ENCODE measurements around the gene TSPAN4. TPM values are rescaled to one million over a fixed set of nuclear protein-coding genes. Genes with fewer than 3 reads are reported as not detected.

The TSPAN4 gene
- total and polyA plus RNA-seq, 2 donors (not counting 1 experiment from before 2014, with no cell fraction given): 102 to 191 TPM

DNA sequence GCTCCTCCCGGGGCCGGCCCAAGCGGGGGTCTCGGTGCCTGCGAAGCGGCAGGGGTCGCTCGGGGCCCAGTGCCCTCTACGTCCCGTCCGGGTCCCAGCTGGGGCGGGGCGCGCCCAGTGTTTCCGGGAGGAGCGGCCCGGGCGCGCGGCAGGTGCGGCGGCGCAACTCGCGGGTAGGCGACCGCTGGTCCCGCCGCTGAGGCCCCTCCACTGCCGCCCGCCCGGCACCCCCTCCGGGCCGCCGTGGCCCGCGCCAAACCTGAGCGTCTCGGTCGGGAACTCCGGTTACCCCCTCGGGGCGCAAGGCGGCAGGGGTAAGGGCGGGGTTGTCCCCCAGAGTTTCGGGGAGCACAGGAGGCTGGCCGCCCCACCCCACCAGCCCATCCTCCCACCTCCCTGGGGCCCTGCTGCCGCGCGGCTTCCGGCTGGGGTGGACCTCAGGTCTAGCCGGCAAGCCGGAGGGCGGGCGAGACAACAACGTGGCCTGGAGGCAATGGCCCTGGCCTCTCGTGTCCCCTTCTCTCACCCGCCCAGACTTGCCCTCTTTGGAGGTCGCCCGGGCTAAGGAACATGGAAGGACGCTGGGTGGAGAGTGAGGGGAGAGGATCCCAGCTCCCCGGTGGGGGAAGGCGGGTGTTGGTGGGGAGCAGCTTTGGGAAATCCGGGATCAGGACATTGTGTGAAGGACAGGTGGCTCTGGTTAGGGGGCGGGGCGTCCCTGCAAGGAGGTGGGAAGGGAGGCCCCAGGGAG, 15.3 kb upstream of the TSPAN4 start:
- H3K4me3 ChIP-seq (replicated peaks in 1 of 4; ENCODE audit: control extremely low read depth in 1 of 4, insufficient read depth in 1 of 4, low read depth in 3 of 4, low read length in 4 of 4): peak overlapping the region in 2 of 4 experiments; percentile 19 to 45
- no peaks in the 10 kb centered on the region for H3K79me2 ChIP-seq (ENCODE audit: control insufficient read depth, insufficient read depth, low read length)
- no peaks in the 10 kb centered on the region for H4K20me1 ChIP-seq (ENCODE audit: control insufficient read depth, extremely low read depth, insufficient read depth, low read length)
- peaks cover 24% of the 10 kb centered on the region for H3K4me1 ChIP-seq (ENCODE audit: control insufficient read depth, extremely low read depth, insufficient read depth, low read length)
- no peak overlapping the region for H2AFZ ChIP-seq (ENCODE audit: low read length)
- no peak overlapping the region for H3K27ac ChIP-seq (ENCODE audit: insufficient read depth, low read length)
- no peak for DNase-seq (ENCODE audit: low read depth in 2 of 2)
- H3K36me3 ChIP-seq (ENCODE audit: control insufficient read depth, insufficient read depth, low read length): peaks cover 10% of the 10 kb centered on the region
- no peaks in the 10 kb centered on the region for H3K27me3 ChIP-seq (ENCODE audit: control insufficient read depth, insufficient read depth, low read length)
- no peak overlapping the region for H3K9ac ChIP-seq (ENCODE audit: insufficient read depth, low read length)
- H3K4me2 ChIP-seq (ENCODE audit: extremely low read depth, insufficient read depth, low read length): peak overlapping the region; percentile 68
- no peak for TF ChIP-seq EZH2 (IDR thresholded peaks at IDR 0.05; ENCODE audit: low read length, missing control alignments)
- TF ChIP-seq, protein P1, sequence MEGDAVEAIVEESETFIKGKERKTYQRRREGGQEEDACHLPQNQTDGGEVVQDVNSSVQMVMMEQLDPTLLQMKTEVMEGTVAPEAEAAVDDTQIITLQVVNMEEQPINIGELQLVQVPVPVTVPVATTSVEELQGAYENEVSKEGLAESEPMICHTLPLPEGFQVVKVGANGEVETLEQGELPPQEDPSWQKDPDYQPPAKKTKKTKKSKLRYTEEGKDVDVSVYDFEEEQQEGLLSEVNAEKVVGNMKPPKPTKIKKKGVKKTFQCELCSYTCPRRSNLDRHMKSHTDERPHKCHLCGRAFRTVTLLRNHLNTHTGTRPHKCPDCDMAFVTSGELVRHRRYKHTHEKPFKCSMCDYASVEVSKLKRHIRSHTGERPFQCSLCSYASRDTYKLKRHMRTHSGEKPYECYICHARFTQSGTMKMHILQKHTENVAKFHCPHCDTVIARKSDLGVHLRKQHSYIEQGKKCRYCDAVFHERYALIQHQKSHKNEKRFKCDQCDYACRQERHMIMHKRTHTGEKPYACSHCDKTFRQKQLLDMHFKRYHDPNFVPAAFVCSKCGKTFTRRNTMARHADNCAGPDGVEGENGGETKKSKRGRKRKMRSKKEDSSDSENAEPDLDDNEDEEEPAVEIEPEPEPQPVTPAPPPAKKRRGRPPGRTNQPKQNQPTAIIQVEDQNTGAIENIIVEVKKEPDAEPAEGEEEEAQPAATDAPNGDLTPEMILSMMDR (conservative IDR thresholded peaks at IDR 0.05 in 1 of 2, IDR thresholded peaks at IDR 0.05 in 1 of 2; ENCODE audit: low read depth in 1 of 2, low read length in 2 of 2): no peak
- H3K9me3 ChIP-seq (ENCODE audit: control insufficient read depth, insufficient read depth, low read depth, low read length): no peaks in the 10 kb centered on the region

DNA sequence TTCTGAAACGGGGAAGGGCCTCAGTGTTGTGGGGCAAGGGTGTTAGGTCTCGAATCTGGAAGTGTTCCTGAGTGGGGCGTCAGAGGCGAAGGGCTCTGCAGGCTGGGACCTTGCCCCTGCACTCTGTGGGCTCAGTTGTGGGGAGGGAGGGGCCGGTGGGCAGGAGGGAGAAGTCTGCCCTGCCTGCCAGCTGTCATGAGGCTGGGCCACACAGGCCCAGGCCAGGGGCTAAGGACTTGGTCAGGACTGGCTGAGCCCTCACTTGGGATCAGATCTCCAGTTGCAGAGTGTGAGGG, 14.8 kb upstream of the TSPAN4 start, which contains the start of gene CRACR2B:
Gene CRACR2B (plus strand): TSS at position 23 of the 296 bp plus-strand sequence. CDS start 689 bp downstream, outside the sequence.
- Histone ChIP-seq H4K20me1 (ENCODE audit: control insufficient read depth, extremely low read depth, insufficient read depth, low read length) (no peaks in the 10 kb centered on the region), H3K9ac (ENCODE audit: insufficient read depth, low read length) (peak within 1 kb of the TSS; percentile 16), H3K9me3 (ENCODE audit: control insufficient read depth, insufficient read depth, low read depth, low read length) (no peaks in the 10 kb centered on the region), H3K4me2 (ENCODE audit: extremely low read depth, insufficient read depth, low read length) (peak within 1 kb of the TSS; percentile 68), H3K27ac (ENCODE audit: insufficient read depth, low read length) (no peak within 1 kb of the TSS), H3K4me1 (ENCODE audit: control insufficient read depth, extremely low read depth, insufficient read depth, low read length) (peaks cover 27% of the 10 kb centered on the region), H3K79me2 (ENCODE audit: control insufficient read depth, insufficient read depth, low read length) (no peaks in the 10 kb centered on the region), H3K27me3 (ENCODE audit: control insufficient read depth, insufficient read depth, low read length) (no peaks in the 10 kb centered on the region), H3K36me3 (ENCODE audit: control insufficient read depth, insufficient read depth, low read length) (peaks cover 8% of the 10 kb centered on the region), H2AFZ (ENCODE audit: low read length) (no peak within 1 kb of the TSS), H3K4me3 (replicated peaks in 1 of 4; ENCODE audit: control extremely low read depth in 1 of 4, insufficient read depth in 1 of 4, low read depth in 3 of 4, low read length in 4 of 4) (peak within 1 kb of the TSS in 2 of 4 experiments; percentile 19 to 45)
- DNase-seq (ENCODE audit: low read depth in 2 of 2): no peak
- no peak for TF ChIP-seq EZH2 (IDR thresholded peaks at IDR 0.05; ENCODE audit: low read length, missing control alignments)
- TF ChIP-seq, protein P1 (conservative IDR thresholded peaks at IDR 0.05 in 1 of 2, IDR thresholded peaks at IDR 0.05 in 1 of 2; ENCODE audit: low read depth in 1 of 2, low read length in 2 of 2): no peak

DNA sequence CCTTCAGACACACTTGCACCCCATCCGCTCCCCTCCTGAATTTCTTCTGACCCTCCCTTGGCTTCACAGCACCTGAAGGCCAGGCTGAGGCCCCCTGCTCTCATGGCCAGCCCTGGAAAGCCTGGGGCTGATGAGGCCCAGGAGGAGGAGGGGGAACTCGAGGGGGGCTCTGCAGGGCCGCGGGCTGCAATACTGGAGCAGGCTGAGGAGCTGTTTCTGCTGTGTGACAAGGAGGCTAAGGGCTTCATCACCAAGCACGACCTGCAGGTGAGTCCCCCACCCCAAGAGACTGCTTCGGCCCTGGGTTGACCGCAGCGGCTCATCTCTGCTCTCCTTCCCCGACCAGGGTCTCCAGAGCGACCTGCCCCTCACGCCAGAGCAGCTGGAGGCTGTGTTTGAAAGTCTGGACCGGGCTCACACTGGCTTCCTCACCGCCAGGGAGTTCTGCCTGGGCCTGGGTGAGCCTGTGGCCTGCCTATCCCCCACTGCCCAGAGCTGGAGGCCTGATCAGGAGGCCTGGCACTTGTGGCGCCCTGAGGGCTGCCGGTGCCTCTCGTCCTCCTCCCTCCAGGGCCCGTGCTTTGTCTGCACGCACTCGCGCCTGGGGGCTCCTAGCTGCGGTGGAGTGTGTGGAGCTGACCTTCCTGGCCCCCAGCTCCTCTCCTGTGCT, 14.0 kb upstream of the TSPAN4 start:
- Histone ChIP-seq H3K9me3 (ENCODE audit: control insufficient read depth, insufficient read depth, low read depth, low read length) (no peaks in the 10 kb centered on the region), H3K79me2 (ENCODE audit: control insufficient read depth, insufficient read depth, low read length) (peaks cover 5% of the 10 kb centered on the region), H3K4me3 (replicated peaks in 1 of 4; ENCODE audit: control extremely low read depth in 1 of 4, insufficient read depth in 1 of 4, low read depth in 3 of 4, low read length in 4 of 4) (no peak overlapping the region), H3K27ac (ENCODE audit: insufficient read depth, low read length) (no peak overlapping the region), H2AFZ (ENCODE audit: low read length) (no peak overlapping the region), H3K9ac (ENCODE audit: insufficient read depth, low read length) (no peak overlapping the region), H3K4me1 (ENCODE audit: control insufficient read depth, extremely low read depth, insufficient read depth, low read length) (peaks cover 27% of the 10 kb centered on the region), H3K4me2 (ENCODE audit: extremely low read depth, insufficient read depth, low read length) (peak overlapping the region; percentile 15), H4K20me1 (ENCODE audit: control insufficient read depth, extremely low read depth, insufficient read depth, low read length) (no peaks in the 10 kb centered on the region), H3K27me3 (ENCODE audit: control insufficient read depth, insufficient read depth, low read length) (no peaks in the 10 kb centered on the region), H3K36me3 (ENCODE audit: control insufficient read depth, insufficient read depth, low read length) (peaks cover 8% of the 10 kb centered on the region)
- no peak for DNase-seq (ENCODE audit: low read depth in 2 of 2)
- TF ChIP-seq, protein P1 (conservative IDR thresholded peaks at IDR 0.05 in 1 of 2, IDR thresholded peaks at IDR 0.05 in 1 of 2; ENCODE audit: low read depth in 1 of 2, low read length in 2 of 2): no peak
- TF ChIP-seq EZH2 (IDR thresholded peaks at IDR 0.05; ENCODE audit: low read length, missing control alignments): peak; percentile 30

All from fibroblast of lung (primary cell).